ENCODE results near the gene DIAPH3.
A peak's percentile ranks its signal among the peaks of the same experiment; 100 is the strongest.
"Not testable (repeated sequence)": the region's sequence is repeated elsewhere in the genome, so short reads cannot be mapped to it uniquely, and the experiment has no call there.

The DIAPH3 gene, protein sequence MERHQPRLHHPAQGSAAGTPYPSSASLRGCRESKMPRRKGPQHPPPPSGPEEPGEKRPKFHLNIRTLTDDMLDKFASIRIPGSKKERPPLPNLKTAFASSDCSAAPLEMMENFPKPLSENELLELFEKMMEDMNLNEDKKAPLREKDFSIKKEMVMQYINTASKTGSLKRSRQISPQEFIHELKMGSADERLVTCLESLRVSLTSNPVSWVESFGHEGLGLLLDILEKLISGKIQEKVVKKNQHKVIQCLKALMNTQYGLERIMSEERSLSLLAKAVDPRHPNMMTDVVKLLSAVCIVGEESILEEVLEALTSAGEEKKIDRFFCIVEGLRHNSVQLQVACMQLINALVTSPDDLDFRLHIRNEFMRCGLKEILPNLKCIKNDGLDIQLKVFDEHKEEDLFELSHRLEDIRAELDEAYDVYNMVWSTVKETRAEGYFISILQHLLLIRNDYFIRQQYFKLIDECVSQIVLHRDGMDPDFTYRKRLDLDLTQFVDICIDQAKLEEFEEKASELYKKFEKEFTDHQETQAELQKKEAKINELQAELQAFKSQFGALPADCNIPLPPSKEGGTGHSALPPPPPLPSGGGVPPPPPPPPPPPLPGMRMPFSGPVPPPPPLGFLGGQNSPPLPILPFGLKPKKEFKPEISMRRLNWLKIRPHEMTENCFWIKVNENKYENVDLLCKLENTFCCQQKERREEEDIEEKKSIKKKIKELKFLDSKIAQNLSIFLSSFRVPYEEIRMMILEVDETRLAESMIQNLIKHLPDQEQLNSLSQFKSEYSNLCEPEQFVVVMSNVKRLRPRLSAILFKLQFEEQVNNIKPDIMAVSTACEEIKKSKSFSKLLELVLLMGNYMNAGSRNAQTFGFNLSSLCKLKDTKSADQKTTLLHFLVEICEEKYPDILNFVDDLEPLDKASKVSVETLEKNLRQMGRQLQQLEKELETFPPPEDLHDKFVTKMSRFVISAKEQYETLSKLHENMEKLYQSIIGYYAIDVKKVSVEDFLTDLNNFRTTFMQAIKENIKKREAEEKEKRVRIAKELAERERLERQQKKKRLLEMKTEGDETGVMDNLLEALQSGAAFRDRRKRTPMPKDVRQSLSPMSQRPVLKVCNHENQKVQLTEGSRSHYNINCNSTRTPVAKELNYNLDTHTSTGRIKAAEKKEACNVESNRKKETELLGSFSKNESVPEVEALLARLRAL

DNA sequence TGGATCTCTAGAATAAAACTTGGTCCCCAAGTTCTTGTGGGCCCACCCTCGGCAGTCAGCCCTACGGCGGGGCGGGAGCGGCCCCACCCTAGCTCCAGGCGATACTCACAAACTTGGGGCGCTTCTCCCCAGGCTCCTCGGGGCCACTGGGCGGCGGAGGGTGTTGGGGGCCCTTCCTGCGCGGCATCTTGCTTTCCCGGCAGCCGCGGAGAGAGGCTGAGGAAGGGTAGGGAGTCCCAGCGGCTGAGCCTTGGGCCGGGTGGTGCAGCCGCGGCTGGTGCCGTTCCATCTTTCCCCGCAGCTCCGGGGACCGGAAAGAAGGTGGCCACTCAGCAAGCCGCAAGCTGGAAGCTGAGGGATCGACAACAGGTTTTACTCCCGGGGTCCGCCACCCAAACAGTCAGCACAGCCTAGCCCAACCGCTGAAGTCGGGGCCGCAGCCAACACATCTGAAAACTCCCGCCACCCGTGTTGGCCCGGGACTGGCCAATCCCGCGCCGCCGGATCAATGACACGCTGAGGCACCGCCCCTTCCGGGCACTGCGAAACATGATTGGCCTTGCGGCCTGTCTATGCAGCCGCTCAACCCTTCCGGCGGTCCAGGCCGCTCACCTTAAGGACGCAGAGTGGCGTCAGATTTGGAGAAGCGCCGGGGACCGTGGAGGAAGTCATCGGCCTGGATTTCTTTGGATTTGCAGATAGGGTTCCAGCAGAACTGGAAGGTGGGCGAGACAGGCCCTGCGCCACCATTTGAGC is at the start of gene DIAPH3:
Gene DIAPH3 (minus strand): TSS at position 451 of the 756 bp plus-strand sequence. CDS start 162 bp downstream, at position 289.
- peak within 1 kb of the TSS; percentile 90 for H3K27ac Mint-ChIP-seq
- no peaks in the 10 kb centered on the region for H3K36me3 Mint-ChIP-seq
- H3K4me3 Mint-ChIP-seq: peak within 1 kb of the TSS; percentile 94
- peaks cover 3% of the 10 kb centered on the region for H3K27me3 Mint-ChIP-seq
- H3K4me1 Mint-ChIP-seq (ENCODE audit: low read depth): peaks cover 22% of the 10 kb centered on the region
- no peaks in the 10 kb centered on the region for H3K9me3 Mint-ChIP-seq (ENCODE audit: low read depth)

DNA sequence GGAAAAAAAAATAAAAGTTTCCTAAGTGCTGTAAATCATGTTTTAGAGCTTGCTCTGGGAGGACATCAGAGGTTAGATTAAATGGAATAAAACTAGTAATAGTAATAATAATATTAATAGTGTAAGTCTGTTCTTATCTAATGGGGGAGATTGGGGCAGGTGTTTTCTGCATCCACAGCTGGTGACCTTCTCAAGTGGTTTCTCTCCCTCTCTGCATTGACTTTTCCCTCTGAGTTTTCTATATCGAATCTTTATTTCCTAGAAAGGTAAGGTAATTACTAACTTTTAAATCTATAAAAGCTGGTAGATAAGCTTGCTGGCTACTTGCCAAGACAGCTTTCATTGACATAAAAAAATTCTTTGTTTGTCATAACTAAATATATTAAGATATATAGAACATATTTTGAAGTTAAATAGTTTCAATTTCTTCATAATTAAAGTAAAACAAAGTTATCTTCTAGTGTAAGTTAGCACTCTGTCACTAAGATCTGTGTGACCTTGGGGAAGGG is 49.6 kb upstream of the DIAPH3 start:
- Mint-ChIP-seq H3K27me3 (peaks cover 11% of the 10 kb centered on the region), H3K27ac (no peak overlapping the region), H3K4me3 (no peak overlapping the region), H3K36me3 (no peaks in the 10 kb centered on the region), H3K4me1 (ENCODE audit: low read depth) (no peaks in the 10 kb centered on the region), H3K9me3 (ENCODE audit: low read depth) (no peaks in the 10 kb centered on the region)

DNA sequence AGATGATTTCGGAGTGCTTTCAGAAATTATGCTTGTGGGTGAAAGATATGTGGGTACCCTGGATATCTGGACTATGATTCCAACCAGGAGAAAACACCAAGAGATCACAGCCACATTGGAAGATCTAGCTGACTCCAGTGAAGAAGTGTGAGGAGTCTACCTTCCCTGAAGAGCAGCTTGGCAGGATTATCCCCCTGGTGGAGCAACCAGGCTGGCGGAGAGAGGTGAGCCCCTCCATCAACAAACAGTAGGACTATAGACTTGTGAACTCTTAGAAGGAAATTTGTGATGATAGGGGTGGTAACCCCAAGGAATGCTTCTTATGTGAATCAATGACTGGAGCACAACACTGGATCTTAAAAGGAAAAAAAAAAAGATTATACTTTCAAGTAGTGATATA is 47.8 kb upstream of the DIAPH3 start:
- peaks cover 8% of the 10 kb centered on the region for H3K27me3 Mint-ChIP-seq
- no peak overlapping the region for H3K4me3 Mint-ChIP-seq
- no peak overlapping the region for H3K27ac Mint-ChIP-seq
- H3K9me3 Mint-ChIP-seq (ENCODE audit: low read depth): no peaks in the 10 kb centered on the region
- no peaks in the 10 kb centered on the region for H3K36me3 Mint-ChIP-seq
- no peaks in the 10 kb centered on the region for H3K4me1 Mint-ChIP-seq (ENCODE audit: low read depth)

DNA sequence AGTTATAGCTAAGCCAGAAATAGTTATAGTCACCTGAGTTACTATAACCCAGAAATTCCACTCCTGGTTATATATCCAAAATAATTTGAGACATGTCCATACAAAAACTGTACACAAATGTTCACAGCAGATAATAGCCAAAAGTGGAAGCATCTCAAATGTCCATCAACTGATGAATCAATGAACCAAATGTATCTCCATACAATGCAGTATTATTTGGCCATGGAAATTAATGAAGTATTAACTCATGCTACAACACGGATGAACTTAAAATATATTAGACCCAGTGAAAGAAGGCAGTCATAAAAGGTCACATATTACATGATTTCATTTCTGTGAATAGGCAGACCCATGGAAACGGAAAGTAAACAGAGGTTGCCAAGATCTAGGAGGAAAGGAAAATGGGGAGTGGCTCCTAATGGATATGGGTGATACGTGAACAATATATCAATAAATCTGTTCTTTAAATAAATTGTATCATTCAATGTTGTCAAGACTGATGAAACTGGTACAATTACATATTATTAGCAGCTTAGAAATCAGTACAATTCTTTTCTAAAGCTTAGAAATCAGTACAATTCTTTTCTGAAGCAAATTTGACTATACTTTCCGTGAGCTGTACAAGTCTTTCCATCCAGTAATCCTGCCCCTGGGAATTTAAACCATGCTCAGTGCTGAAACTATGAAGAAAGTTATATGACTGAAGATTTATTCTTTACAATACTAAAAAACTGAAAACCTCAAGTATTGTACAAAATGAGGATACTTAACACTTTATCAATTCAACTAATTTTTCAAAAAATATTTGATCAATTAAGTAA is 47.0 kb upstream of the DIAPH3 start:
- H3K4me3 Mint-ChIP-seq: no peak overlapping the region
- H3K27me3 Mint-ChIP-seq: peaks cover 10% of the 10 kb centered on the region
- no peaks in the 10 kb centered on the region for H3K36me3 Mint-ChIP-seq
- no peak overlapping the region for H3K27ac Mint-ChIP-seq
- H3K9me3 Mint-ChIP-seq (ENCODE audit: low read depth): no peaks in the 10 kb centered on the region
- no peaks in the 10 kb centered on the region for H3K4me1 Mint-ChIP-seq (ENCODE audit: low read depth)

DNA sequence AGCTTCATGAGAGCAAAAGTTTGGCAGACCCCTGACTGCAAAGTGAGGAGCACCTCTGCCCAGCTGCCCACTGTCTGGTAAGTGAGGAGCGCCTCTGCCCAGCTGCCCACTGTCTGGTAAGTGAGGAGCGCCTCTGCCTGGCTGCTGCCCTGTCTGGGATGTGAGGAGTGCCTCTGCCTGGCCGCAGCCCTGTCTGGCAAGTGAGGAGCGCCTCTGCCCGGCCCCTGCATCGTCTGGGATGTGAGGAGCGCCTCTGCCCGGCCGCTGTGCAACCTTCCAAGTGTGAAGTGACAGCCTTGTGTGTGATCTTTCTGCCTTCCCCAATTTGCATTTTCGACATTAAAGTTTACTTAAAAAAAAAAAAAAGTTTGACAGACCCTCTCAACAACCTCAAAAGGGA is 41.8 kb upstream of the DIAPH3 start:
- not testable (repeated sequence) for H3K4me3 Mint-ChIP-seq; H3K9me3 Mint-ChIP-seq (ENCODE audit: low read depth); H3K36me3 Mint-ChIP-seq; H3K27ac Mint-ChIP-seq; H3K4me1 Mint-ChIP-seq (ENCODE audit: low read depth)
- H3K27me3 Mint-ChIP-seq: peaks cover 19% of the 10 kb centered on the region

DNA sequence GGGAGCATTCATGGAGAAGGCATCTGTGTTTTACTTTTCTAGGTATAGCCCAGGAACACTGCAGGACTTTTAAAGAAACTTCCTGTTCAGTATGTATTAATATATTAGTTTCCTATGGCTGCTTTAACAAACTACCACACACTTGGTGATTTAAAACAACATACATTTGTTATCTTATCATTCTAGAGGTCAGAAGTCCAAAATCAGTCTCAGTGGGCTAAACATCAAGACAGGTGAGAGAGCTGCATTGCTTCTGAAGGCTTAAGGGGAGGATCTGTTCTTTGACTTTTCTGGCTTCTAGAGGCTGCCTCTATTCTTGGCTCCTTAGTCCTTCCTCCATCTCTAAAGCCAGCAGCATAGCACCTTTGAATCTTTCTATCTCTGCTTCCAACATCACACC is 37.6 kb upstream of the DIAPH3 start:
- no peak overlapping the region for H3K4me3 Mint-ChIP-seq
- H3K27me3 Mint-ChIP-seq: peaks cover 12% of the 10 kb centered on the region
- no peaks in the 10 kb centered on the region for H3K9me3 Mint-ChIP-seq (ENCODE audit: low read depth)
- no peak overlapping the region for H3K27ac Mint-ChIP-seq
- no peaks in the 10 kb centered on the region for H3K36me3 Mint-ChIP-seq
- no peaks in the 10 kb centered on the region for H3K4me1 Mint-ChIP-seq (ENCODE audit: low read depth)

DNA sequence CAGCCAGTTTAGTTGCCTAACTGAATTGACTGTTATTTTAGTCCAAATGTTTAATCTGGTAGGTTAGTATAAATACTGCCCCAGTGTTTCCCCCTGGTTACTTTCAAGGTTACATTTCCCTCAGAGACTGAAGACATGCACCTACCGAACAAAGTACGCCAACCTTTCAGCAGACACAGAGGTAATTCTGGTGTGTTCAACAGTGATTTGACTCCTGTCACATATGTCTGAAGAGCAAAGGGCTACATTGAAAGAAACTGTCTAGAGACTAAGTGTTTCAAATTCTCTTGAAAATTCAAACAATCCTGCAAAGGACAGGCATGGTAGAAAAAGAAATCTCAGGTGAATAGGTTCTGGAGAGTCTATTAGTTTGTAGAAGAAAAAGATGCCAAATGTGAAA is 32.2 kb upstream of the DIAPH3 start:
- H3K36me3 Mint-ChIP-seq; H3K4me3 Mint-ChIP-seq; H3K9me3 Mint-ChIP-seq (ENCODE audit: low read depth); H3K4me1 Mint-ChIP-seq (ENCODE audit: low read depth); H3K27ac Mint-ChIP-seq; H3K27me3 Mint-ChIP-seq: not testable (repeated sequence)

DNA sequence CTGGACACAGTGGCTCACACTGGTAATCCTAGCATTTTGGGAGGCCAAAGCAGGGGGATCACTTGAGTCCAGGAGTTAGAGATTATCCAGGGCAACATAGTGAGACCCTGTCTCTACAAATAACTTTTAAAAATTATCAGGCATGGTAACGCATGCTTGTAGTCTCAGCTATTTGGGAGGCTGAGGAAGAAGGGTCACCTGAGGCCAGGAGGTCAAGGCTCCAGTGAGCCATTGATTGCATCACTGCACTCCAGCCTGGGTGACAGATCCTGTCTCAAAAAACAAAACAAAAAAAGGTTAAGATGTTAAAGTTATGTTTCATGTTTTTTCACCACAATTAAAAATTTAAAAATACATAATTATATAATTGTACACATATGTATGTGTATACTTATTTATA is 19.2 kb upstream of the DIAPH3 start:
- no peak overlapping the region for H3K4me3 Mint-ChIP-seq
- no peaks in the 10 kb centered on the region for H3K9me3 Mint-ChIP-seq (ENCODE audit: low read depth)
- no peak overlapping the region for H3K27ac Mint-ChIP-seq
- no peaks in the 10 kb centered on the region for H3K4me1 Mint-ChIP-seq (ENCODE audit: low read depth)
- H3K36me3 Mint-ChIP-seq: no peaks in the 10 kb centered on the region
- peaks cover 10% of the 10 kb centered on the region for H3K27me3 Mint-ChIP-seq

DNA sequence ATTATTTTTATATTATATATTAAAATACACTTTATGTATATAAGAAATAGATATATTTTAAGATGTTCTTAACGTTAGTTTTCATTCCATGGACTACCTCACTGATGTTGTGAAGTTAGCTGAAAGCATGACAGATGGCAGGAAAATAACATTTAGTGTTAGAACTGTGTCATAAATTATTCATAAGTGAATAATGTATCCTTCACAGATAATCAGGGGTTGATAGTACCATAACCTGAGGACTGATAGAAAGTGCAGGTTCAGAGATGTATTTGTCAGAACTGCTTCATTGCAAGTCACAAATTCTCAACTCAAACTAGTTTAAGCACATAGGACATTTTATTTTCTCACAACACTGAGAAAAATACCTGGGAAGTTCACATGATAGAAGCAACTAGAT is 14.6 kb upstream of the DIAPH3 start:
- Mint-ChIP-seq H3K27ac (no peak overlapping the region), H3K27me3 (peaks cover 10% of the 10 kb centered on the region), H3K9me3 (ENCODE audit: low read depth) (no peaks in the 10 kb centered on the region), H3K36me3 (no peaks in the 10 kb centered on the region), H3K4me3 (no peak overlapping the region), H3K4me1 (ENCODE audit: low read depth) (no peaks in the 10 kb centered on the region)

DNA sequence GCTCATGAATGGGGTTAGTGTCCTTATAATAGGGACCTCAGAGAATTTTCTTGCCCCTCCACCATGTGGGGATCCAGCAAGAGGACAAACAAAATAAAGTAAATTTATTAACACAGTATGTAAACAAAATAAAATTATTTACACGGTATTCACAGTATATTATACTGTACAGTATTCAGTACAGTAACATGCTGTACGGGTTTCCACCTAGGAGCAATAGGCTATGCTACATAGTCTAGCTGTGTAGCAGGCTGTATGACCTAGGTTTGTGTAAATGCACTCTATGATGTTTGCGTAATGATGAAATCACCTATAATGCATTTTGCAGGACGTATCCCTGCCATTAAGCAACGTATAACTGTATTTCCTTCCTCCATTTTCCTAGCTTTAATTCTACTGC is 11.8 kb upstream of the DIAPH3 start:
- Mint-ChIP-seq H3K27ac (no peak overlapping the region), H3K4me3 (no peak overlapping the region), H3K4me1 (ENCODE audit: low read depth) (no peaks in the 10 kb centered on the region), H3K36me3 (no peaks in the 10 kb centered on the region), H3K9me3 (ENCODE audit: low read depth) (no peaks in the 10 kb centered on the region), H3K27me3 (peaks cover 9% of the 10 kb centered on the region)

DNA sequence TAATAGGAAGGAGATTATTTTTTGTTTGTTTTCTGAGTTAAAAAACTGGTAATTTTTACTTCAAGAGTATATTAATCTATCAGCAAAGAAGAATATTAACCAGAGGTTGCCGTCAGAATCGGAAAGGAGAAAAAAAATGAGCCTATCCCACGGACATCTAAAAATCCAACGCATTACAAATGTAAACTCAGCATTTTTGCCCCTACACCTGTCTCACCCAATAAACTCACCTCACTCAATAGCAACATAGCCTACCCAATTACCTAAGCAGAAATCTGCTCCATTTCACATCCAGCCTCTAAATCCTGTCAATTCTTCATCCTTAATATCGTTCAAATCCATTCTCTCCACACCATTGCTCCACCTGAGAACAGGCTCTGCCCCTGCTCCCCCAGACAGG is 10.4 kb upstream of the DIAPH3 start:
- Mint-ChIP-seq H3K27ac (no peak overlapping the region), H3K27me3 (peaks cover 9% of the 10 kb centered on the region), H3K4me1 (ENCODE audit: low read depth) (no peaks in the 10 kb centered on the region), H3K36me3 (no peaks in the 10 kb centered on the region), H3K4me3 (no peak overlapping the region), H3K9me3 (ENCODE audit: low read depth) (no peaks in the 10 kb centered on the region)

DNA sequence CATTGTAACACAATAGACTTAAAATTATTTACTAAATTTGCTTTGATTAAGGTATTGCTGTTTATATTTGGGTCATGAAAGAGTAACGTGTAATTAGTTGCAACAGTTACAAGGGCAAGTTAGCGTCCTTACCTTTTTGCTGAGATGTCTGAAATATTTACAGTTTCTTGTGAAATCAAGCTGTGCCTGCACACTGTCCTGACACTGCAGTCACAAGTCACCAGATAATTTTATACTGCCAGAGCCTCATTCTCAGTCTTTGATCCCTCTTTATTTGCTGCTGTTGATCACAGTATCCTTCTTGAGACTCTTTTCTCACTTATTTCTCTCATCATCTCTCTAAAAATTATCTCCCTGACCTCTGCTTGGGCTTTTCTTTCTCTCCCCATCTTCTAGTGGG is 8.4 kb upstream of the DIAPH3 start:
- peaks cover 7% of the 10 kb centered on the region for H3K27me3 Mint-ChIP-seq
- no peak overlapping the region for H3K27ac Mint-ChIP-seq
- H3K36me3 Mint-ChIP-seq: no peaks in the 10 kb centered on the region
- H3K4me1 Mint-ChIP-seq (ENCODE audit: low read depth): no peaks in the 10 kb centered on the region
- no peak overlapping the region for H3K4me3 Mint-ChIP-seq
- H3K9me3 Mint-ChIP-seq (ENCODE audit: low read depth): no peaks in the 10 kb centered on the region

DNA sequence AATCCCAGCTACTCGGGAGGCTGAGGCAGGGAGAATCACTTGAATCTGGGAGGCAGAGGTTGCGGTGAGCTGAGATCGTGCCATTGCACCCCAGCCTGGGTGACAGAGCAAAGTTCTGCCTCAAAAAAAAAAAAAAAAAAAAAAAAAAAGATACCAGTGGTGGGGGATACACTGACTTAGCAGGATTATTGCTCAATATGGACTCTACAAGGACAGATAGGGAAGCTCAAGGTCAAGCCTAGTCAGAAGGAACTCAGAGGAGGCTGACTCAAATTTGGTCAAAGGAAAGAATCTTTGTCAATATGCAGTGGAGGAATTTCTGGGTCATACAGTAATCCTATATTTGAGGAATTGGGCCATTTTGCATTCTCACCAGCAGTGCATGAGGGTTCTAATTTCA is 6.7 kb upstream of the DIAPH3 start:
- H3K36me3 Mint-ChIP-seq: no peaks in the 10 kb centered on the region
- peaks cover 4% of the 10 kb centered on the region for H3K4me1 Mint-ChIP-seq (ENCODE audit: low read depth)
- no peaks in the 10 kb centered on the region for H3K9me3 Mint-ChIP-seq (ENCODE audit: low read depth)
- peaks cover 7% of the 10 kb centered on the region for H3K27me3 Mint-ChIP-seq
- H3K27ac Mint-ChIP-seq: no peak overlapping the region
- H3K4me3 Mint-ChIP-seq: no peak overlapping the region
